Measurements from ENCODE around the gene COQ10B. TPM values are rescaled to one million over a fixed set of nuclear protein-coding genes. Genes with fewer than 3 reads are reported as not detected.
A peak's percentile ranks its signal among the peaks of the same experiment; 100 is the strongest.

The COQ10B gene
- total RNA-seq, 1 experiment from 2014 or later: 34.7 TPM

DNA sequence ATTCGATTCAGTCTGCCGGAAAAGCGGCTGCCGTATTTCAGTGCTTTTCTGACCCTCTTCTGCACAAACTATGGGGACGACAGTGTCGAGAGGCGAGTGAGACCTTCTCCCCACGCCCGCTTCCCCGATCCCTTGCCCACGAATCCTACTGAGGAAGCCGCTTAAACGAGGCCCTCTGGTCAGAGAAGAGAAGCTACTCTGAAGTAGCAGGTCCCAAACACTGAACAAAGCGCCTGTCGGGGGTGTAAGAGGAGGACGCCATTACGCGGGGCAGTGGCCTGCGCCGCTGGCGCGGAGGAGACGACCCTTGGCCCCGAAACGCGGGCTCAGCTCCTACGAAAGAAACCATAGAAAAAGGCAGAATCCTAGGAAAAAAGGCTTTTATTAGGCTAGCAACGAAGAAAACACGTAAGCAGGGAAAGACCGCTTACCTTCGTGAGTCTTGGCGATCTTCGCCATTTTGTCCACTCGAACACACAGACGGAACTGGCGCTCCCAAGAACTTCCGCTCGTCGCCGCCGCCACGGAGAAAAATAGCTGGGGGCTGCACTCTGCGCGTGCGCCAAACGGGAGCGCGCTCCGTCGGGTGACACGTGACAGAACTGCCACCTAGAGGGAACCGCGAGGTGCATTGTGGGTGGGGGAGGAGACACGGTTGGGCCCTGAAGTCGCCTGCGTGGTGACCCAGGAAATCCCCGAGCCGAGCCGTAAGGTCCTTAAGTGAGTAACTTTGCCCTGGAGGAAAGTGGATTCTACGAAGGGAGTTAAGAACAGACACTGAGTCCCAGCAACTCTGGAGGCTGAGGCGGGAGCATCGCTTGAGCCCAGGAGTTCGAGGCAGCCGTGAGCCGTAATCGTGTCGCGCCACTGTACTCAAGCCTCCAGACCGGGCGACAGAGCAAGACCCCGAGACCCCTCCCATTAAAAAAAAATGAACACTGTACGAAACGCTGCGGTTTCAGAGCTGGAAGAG lies 18.5 kb upstream of the COQ10B start, which contains the start of gene SF3B1:
Gene SF3B1, minus strand, starts transcription at position 488 of the 973 bp plus-strand sequence. Its CDS starts 29 bp downstream, at position 459.
- ChIA-PET CTCF (interaction anchor here (0.7 kb wide), 1 partner anchor 203 kb away, joined by 4 read pairs; no protein-coding TSS in a partner anchor), POLR2A (interaction anchor here (0.6 to 3.2 kb wide), 5 partner anchors 12 to 194 kb away, joined by 3 to 15 read pairs (median 3); partner anchors contain the start of gene COQ10B)
- Histone ChIP-seq H3K9me3 (ENCODE audit: control insufficient read depth, insufficient read depth, low read depth, low read length) (no peaks in the 10 kb centered on the region), H3K27ac (ENCODE audit: low read length) (peak within 1 kb of the TSS; percentile 99), H3K4me1 (ENCODE audit: control insufficient read depth, insufficient read depth, low read length) (peaks cover 32% of the 10 kb centered on the region; the same call in 1 of the 2 replicates), H3K4me3 (ENCODE audit: low read depth in 2 of 2, low read length in 2 of 2) (peak within 1 kb of the TSS; percentile 85 to 99), H3K27me3 (ENCODE audit: control insufficient read depth, insufficient read depth, low read length) (no peaks in the 10 kb centered on the region), H3K36me3 (ENCODE audit: control insufficient read depth, insufficient read depth, low read length) (peaks cover 10% of the 10 kb centered on the region; the same call in 1 of the 2 replicates)
- no TSS peak for BruUV-seq (replicated peaks)
- peak; percentile 91 for DNase-seq (ENCODE audit: low read depth, low spot score)
- ATAC-seq: peak; percentile 96
- in situ Hi-C loops (cut with HindIII; ENCODE audit: low pct_unique_long_range_greater_than_20kb, low sequenced_read_pairs): no loop called here
- intact Hi-C loops (cut with micrococcal nuclease; ENCODE audit: unreplicated experiment): no loop called here
- TF ChIP-seq CTCF (IDR thresholded peaks at IDR 0.05) (no peak), TCF7L2 (IDR thresholded peaks at IDR 0.05; ENCODE audit: low read depth, low read length) (no peak), POLR2AphosphoS5 (IDR thresholded peaks at IDR 0.05; ENCODE audit: low read depth, low read length) (peak; percentile 97), SIN3A (IDR thresholded peaks at IDR 0.05; ENCODE audit: borderline replicate concordance, insufficient read depth, low read depth, low read length) (0 out of 2 replicates have a peak, but pooled peaks have one; percentile 59)
- TF ChIP-seq, protein P1, sequence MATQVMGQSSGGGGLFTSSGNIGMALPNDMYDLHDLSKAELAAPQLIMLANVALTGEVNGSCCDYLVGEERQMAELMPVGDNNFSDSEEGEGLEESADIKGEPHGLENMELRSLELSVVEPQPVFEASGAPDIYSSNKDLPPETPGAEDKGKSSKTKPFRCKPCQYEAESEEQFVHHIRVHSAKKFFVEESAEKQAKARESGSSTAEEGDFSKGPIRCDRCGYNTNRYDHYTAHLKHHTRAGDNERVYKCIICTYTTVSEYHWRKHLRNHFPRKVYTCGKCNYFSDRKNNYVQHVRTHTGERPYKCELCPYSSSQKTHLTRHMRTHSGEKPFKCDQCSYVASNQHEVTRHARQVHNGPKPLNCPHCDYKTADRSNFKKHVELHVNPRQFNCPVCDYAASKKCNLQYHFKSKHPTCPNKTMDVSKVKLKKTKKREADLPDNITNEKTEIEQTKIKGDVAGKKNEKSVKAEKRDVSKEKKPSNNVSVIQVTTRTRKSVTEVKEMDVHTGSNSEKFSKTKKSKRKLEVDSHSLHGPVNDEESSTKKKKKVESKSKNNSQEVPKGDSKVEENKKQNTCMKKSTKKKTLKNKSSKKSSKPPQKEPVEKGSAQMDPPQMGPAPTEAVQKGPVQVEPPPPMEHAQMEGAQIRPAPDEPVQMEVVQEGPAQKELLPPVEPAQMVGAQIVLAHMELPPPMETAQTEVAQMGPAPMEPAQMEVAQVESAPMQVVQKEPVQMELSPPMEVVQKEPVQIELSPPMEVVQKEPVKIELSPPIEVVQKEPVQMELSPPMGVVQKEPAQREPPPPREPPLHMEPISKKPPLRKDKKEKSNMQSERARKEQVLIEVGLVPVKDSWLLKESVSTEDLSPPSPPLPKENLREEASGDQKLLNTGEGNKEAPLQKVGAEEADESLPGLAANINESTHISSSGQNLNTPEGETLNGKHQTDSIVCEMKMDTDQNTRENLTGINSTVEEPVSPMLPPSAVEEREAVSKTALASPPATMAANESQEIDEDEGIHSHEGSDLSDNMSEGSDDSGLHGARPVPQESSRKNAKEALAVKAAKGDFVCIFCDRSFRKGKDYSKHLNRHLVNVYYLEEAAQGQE (IDR thresholded peaks at IDR 0.05; ENCODE audit: insufficient read depth in 1 of 2, low read depth in 2 of 2, low read length in 1 of 2): no peak

- ATAC-seq: no peak; the same call in 1 of the 2 replicates
- POLR2A ChIA-PET: interaction anchor here (0.7 to 3.2 kb wide), 2 partner anchors 16 to 1779 kb away, joined by 3 to 15 read pairs; partner anchors contain the start of genes COQ10B and SLC39A10
- TSS peak; percentile 99 for BruUV-seq (replicated peaks)
- intact Hi-C loops (cut with micrococcal nuclease; ENCODE audit: unreplicated experiment): loop anchor here (1.0 kb wide), 1 partner anchor 18 kb away; no protein-coding TSS in a partner anchor
- no peak for DNase-seq (ENCODE audit: low read depth, low spot score)
- peaks cover 26% of the 10 kb centered on the region; the same call in 1 of the 2 replicates for H3K4me1 ChIP-seq (ENCODE audit: control insufficient read depth, insufficient read depth, low read length)
- H3K9me3 ChIP-seq (ENCODE audit: control insufficient read depth, insufficient read depth, low read depth, low read length): no peaks in the 10 kb centered on the region
- in situ Hi-C loops (cut with HindIII; ENCODE audit: low pct_unique_long_range_greater_than_20kb, low sequenced_read_pairs): no loop called here
- TF ChIP-seq TCF7L2 (IDR thresholded peaks at IDR 0.05; ENCODE audit: low read depth, low read length): no peak
- TF ChIP-seq, protein P1 (IDR thresholded peaks at IDR 0.05; ENCODE audit: insufficient read depth in 1 of 2, low read depth in 2 of 2, low read length in 1 of 2): no peak
- no peak for TF ChIP-seq SIN3A (IDR thresholded peaks at IDR 0.05; ENCODE audit: borderline replicate concordance, insufficient read depth, low read depth, low read length)
- no peak; the same call in 1 of the 2 replicates for TF ChIP-seq POLR2AphosphoS5 (IDR thresholded peaks at IDR 0.05; ENCODE audit: low read depth, low read length)
- no peak for TF ChIP-seq CTCF (IDR thresholded peaks at IDR 0.05)
- CTCF ChIA-PET: interaction anchor here (0.6 to 0.7 kb wide), 2 partner anchors 204 to 1894 kb away, joined by 4 read pairs; no protein-coding TSS in a partner anchor
- H3K27me3 ChIP-seq (ENCODE audit: control insufficient read depth, insufficient read depth, low read length): no peaks in the 10 kb centered on the region
- peaks cover 10% of the 10 kb centered on the region; the same call in 1 of the 2 replicates for H3K36me3 ChIP-seq (ENCODE audit: control insufficient read depth, insufficient read depth, low read length)
- H3K27ac ChIP-seq (ENCODE audit: low read length): peak overlapping the region; percentile 99
- H3K4me3 ChIP-seq (ENCODE audit: low read depth in 2 of 2, low read length in 2 of 2): peak overlapping the region; percentile 85 to 99
These were observed 17.5 kb upstream of the COQ10B start for GRCh38 chr2:197435598-197436420.

Measured in Panc1 (cell line).